Measurements from ENCODE around the gene PPT2. TPM values are rescaled to one million over a fixed set of nuclear protein-coding genes. Genes with fewer than 3 reads are reported as not detected.

PPT2 gene
- polyA plus RNA-seq, 2 of the 4 experiments (the other 2 are of a cell fraction): 9.3 to 11.7 TPM

- FAIRE-seq: no peak
Measured at GRCh38 chr6:32137454-32137853, 16.5 kb upstream of the PPT2 start.

GRCh38 chr6:32139590-32139989 is 14.4 kb upstream of the PPT2 start:
- TF ChIP-seq KDM1A (IDR thresholded peaks at IDR 0.05; ENCODE audit: low read depth) (no peak), ZC3H11A (IDR thresholded peaks at IDR 0.05) (no peak), MYC (IDR thresholded peaks at IDR 0.05; ENCODE audit: borderline replicate concordance, low read length) (no peak), PHF8 (IDR thresholded peaks at IDR 0.05; ENCODE audit: borderline replicate concordance, low read depth) (no peak)
- TF ChIP-seq, protein P1, sequence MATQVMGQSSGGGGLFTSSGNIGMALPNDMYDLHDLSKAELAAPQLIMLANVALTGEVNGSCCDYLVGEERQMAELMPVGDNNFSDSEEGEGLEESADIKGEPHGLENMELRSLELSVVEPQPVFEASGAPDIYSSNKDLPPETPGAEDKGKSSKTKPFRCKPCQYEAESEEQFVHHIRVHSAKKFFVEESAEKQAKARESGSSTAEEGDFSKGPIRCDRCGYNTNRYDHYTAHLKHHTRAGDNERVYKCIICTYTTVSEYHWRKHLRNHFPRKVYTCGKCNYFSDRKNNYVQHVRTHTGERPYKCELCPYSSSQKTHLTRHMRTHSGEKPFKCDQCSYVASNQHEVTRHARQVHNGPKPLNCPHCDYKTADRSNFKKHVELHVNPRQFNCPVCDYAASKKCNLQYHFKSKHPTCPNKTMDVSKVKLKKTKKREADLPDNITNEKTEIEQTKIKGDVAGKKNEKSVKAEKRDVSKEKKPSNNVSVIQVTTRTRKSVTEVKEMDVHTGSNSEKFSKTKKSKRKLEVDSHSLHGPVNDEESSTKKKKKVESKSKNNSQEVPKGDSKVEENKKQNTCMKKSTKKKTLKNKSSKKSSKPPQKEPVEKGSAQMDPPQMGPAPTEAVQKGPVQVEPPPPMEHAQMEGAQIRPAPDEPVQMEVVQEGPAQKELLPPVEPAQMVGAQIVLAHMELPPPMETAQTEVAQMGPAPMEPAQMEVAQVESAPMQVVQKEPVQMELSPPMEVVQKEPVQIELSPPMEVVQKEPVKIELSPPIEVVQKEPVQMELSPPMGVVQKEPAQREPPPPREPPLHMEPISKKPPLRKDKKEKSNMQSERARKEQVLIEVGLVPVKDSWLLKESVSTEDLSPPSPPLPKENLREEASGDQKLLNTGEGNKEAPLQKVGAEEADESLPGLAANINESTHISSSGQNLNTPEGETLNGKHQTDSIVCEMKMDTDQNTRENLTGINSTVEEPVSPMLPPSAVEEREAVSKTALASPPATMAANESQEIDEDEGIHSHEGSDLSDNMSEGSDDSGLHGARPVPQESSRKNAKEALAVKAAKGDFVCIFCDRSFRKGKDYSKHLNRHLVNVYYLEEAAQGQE (IDR thresholded peaks at IDR 0.05): no peak
- TF ChIP-seq, protein P2, sequence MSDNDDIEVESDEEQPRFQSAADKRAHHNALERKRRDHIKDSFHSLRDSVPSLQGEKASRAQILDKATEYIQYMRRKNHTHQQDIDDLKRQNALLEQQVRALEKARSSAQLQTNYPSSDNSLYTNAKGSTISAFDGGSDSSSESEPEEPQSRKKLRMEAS (IDR thresholded peaks at IDR 0.05): no peak
- ATAC-seq (no peak), DNase-seq (ENCODE audit: low read depth in 1 of 2, low spot score in 1 of 2) (no peak), FAIRE-seq (no peak)
- Histone ChIP-seq H3K27ac (no peak overlapping the region), H3K9me3 (no peaks in the 10 kb centered on the region), H3K4me3 (no peak overlapping the region), H3K4me1 (no peaks in the 10 kb centered on the region), H3K4me2 (no peak overlapping the region)
- ChIA-PET POLR2A (interaction anchor here (0.7 kb wide), 1 partner anchor 12 kb away, joined by 3 read pairs; the partner anchor contains the start of gene ATF6B), CTCF (interaction anchor here (0.9 kb wide), 1 partner anchor 45 kb away, joined by 3 read pairs; no protein-coding TSS in a partner anchor)
- WGBS (ENCODE audit: missing lambda C conversion rate): 65% methylated on average over 5 of the region's 5 CpGs

More at GRCh38 chr6:32137454-32137853, 16.5 kb upstream of the PPT2 start:
- no peak overlapping the region for H3K4me2 ChIP-seq
- DNase-seq (ENCODE audit: low read depth in 1 of 2, low spot score in 1 of 2) (no peak), ATAC-seq (no peak)
- no peak for TF ChIP-seq SREBF2 (IDR thresholded peaks at IDR 0.05)
- no peak for TF ChIP-seq NPAS2 (CRISPR knock-in tag; IDR thresholded peaks at IDR 0.05; ENCODE audit: borderline replicate concordance)
- TF ChIP-seq TFCP2L1 (CRISPR knock-in tag; IDR thresholded peaks at IDR 0.05): no peak
- no peak for TF ChIP-seq HDAC2 (IDR thresholded peaks at IDR 0.05)
- no peak for TF ChIP-seq MAFK (IDR thresholded peaks at IDR 0.05; ENCODE audit: partially characterized antibody)
- no peak for TF ChIP-seq RCOR1 (IDR thresholded peaks at IDR 0.05; ENCODE audit: low read depth, low read length)
- TF ChIP-seq CBX8 (IDR thresholded peaks at IDR 0.05): no peak
- TF ChIP-seq EHMT2 (IDR thresholded peaks at IDR 0.05; ENCODE audit: low read depth): no peak
- TF ChIP-seq HOXB5 (CRISPR knock-in tag; IDR thresholded peaks at IDR 0.05): no peak
- TF ChIP-seq NR3C1 (IDR thresholded peaks at IDR 0.05): no peak
- TF ChIP-seq, protein P3, sequence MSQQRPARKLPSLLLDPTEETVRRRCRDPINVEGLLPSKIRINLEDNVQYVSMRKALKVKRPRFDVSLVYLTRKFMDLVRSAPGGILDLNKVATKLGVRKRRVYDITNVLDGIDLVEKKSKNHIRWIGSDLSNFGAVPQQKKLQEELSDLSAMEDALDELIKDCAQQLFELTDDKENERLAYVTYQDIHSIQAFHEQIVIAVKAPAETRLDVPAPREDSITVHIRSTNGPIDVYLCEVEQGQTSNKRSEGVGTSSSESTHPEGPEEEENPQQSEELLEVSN (IDR thresholded peaks at IDR 0.05; ENCODE audit: borderline replicate concordance, low read depth): no peak
- TF ChIP-seq POLR2AphosphoS2 (conservative IDR thresholded peaks at IDR 0.05; ENCODE audit: low read length): no peak
- no peak for TF ChIP-seq EHF (CRISPR knock-in tag; IDR thresholded peaks at IDR 0.05)
- TF ChIP-seq SMC3 (IDR thresholded peaks at IDR 0.05): no peak
- no peak for TF ChIP-seq FOSB (CRISPR knock-in tag; IDR thresholded peaks at IDR 0.05)
- TF ChIP-seq, protein P1 (IDR thresholded peaks at IDR 0.05): no peak
- no peak for TF ChIP-seq TP53 (CRISPR knock-in tag; IDR thresholded peaks at IDR 0.05)
- TF ChIP-seq, protein P4, sequence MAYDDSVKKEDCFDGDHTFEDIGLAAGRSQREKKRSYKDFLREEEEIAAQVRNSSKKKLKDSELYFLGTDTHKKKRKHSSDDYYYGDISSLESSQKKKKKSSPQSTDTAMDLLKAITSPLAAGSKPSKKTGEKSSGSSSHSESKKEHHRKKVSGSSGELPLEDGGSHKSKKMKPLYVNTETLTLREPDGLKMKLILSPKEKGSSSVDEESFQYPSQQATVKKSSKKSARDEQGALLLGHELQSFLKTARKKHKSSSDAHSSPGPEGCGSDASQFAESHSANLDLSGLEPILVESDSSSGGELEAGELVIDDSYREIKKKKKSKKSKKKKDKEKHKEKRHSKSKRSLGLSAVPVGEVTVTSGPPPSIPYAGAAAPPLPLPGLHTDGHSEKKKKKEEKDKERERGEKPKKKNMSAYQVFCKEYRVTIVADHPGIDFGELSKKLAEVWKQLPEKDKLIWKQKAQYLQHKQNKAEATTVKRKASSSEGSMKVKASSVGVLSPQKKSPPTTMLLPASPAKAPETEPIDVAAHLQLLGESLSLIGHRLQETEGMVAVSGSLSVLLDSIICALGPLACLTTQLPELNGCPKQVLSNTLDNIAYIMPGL (CRISPR knock-in tag; IDR thresholded peaks at IDR 0.05; ENCODE audit: borderline replicate concordance): no peak
- TF ChIP-seq CHD2 (IDR thresholded peaks at IDR 0.05; ENCODE audit: low read length, partially characterized antibody): no peak
- TF ChIP-seq ELK1 (IDR thresholded peaks at IDR 0.05; ENCODE audit: low read depth, low read length): no peak
- H3K9me3 ChIP-seq: no peaks in the 10 kb centered on the region
- no peak overlapping the region for H3K4me3 ChIP-seq
- no peak overlapping the region for H3K27ac ChIP-seq
- CTCF ChIA-PET: interaction anchor here (0.7 kb wide), 1 partner anchor 13 kb away, joined by 3 read pairs; no protein-coding TSS in a partner anchor
- POLR2A ChIA-PET: no interaction called here
- no peaks in the 10 kb centered on the region for H3K4me1 ChIP-seq

Measured in A549 (cell line).